Measurements from ENCODE around the gene ZXDC.
A peak's percentile ranks its signal among the peaks of the same experiment; 100 is the strongest.

ZXDC gene

GRCh38 chr3:126472277-126473006 lies 3.2 kb downstream of the ZXDC start:
- DNase-seq, result peak; percentile 77

- no peak for DNase-seq
Measured at GRCh38 chr3:126469479-126469878, 6.2 kb downstream of the ZXDC start.

- DNase-seq, result no peak
Measured at GRCh38 chr3:126468028-126468891, 7.4 kb downstream of the ZXDC start.

- DNase-seq, result no peak
Measured at GRCh38 chr3:126467611-126467955, 8.1 kb downstream of the ZXDC start.

DNA sequence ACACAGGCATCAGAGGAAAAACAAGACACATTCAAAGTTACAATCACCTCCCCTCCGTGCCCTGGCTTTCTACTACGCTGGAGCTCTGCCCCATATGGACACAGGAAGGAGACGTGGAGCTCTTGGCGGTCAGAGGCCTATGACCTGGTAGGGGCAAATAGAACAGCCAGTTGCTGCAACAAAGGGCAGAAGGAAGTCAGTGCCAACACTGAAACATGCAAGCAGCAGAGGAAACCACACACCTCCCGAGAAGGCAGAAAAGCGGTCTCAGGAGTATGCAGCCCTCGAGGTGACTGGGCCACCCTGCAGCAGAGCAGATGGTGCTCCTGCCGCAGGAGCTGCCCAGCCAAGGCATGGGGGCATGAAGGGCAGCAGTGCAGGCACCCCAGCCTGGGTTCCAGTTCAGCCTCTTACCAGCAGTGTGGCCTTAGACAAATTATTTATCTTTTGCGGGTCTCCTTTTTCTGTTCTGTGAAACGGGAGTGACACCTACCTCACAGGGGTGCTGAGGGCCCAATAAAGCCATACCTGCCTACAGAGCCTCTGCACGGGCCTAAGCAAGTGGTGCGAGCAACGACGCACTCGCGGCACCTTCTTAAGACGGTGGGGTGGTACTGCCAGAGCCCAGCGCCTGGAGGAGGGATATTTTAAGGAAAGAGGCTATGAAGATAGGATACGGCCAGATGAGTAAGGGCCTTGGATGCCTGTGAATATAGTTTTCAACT lies 8.6 kb downstream of the ZXDC start:
- no peak for DNase-seq

DNA sequence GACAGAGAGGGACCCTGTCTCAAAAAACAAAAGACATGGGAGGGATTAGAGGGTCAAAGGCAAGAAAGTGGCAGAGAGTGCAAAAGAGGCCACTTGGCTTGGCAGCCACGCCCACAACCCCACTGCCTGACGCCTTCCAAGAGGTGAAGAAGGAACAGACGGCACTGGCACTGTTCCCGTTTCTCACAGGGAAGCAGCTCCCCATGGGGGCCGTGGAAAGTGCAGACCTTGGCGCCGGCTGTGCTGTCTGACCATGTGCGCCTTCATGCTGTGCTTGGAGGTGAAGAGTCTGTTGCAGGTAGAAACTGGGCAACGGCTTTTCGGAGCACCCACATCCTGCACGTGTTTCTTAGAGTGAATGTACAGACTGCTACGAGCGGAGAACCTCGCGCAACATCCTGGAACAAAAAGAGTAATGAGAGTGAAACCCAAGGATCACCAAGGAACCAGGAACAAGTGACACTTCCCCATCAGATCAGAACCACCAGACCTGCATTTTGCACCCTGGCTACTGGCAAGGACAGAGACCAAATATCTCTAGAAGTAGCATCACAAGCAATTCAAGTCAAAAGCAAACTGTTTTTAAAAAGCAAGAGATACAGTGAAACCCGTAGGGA lies 9.7 kb downstream of the ZXDC start:
- DNase-seq, result no peak

GRCh38 chr3:126464997-126465396 lies 10.7 kb downstream of the ZXDC start:
- no peak for DNase-seq

DNA sequence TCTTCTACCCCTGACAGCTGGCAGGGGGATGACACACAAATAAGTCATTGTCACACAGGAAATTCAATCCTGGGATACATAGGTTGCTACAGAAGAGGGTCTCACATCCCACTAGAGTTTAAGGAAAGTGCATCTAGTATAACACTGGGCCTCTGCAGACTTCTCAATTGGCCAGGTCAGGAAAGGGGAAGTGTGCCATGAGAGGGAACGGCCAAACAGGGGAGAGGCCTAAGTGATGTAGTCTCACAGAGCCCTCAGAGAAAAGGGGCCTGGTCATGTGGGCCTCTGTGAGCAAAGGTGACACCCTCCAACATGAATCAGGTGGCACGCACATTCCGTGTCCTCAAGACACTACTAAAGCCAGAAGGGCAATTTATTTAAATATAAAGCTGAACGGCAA lies 11.2 kb downstream of the ZXDC start:
- no peak for DNase-seq

DNA sequence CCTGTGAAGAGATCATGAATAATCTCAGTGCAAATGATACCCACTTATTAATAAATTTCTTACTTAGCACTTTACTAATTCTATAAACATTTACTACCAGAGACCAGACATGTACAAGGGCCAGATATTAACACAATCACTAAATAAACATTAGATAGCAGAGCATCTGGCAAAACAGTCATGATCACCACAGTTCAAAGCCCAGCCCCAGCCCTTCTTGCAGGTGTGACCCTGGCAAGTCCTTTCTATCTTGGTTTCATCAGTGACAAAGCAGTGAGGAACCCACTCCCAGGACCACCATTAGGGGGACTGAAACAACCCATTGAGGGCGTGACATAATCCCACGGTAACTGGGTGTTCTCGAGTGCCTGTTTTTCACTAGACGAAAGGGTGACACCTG lies 11.6 kb downstream of the ZXDC start:
- no peak for DNase-seq

- DNase-seq, result no peak
Measured at GRCh38 chr3:126463521-126463920, 12.2 kb downstream of the ZXDC start.

DNA sequence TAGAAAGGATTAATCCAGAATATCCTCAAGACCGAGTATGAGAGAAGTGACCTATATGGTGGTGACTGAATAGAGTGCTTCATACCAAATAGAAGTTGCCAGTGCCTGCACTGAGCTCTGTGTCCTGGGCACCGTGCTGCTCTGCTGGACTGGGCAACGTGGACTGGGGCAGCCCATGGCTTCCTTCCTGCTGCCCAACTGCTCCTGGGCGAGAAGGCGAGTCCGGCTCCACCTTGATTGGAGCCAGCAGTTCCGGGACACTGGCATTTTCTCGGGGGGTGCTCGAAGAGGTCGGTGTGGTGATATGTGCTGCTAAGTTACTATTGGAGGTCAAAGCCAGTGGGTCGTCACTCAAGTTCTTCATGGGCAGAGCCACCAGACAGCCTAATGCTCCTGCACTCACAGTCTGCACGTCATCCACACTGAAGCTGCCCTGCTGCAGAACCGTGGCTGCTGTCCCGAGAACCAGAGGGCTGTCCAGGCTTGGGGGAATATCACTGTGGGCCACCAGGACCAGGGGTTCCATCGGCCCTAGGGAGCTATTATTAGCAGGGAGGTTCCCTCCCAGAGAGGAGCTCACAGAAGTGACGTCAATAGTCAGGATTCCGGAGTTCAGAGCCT lies 14.1 kb downstream of the ZXDC start:
- DNase-seq, result no peak

GRCh38 chr3:126460381-126460780 lies 15.3 kb downstream of the ZXDC start:
- no peak for DNase-seq

GRCh38 chr3:126459763-126460127 lies 15.9 kb downstream of the ZXDC start:
- DNase-seq, result no peak

GRCh38 chr3:126459111-126459762 lies 16.5 kb downstream of the ZXDC start:
- no peak for DNase-seq

DNA sequence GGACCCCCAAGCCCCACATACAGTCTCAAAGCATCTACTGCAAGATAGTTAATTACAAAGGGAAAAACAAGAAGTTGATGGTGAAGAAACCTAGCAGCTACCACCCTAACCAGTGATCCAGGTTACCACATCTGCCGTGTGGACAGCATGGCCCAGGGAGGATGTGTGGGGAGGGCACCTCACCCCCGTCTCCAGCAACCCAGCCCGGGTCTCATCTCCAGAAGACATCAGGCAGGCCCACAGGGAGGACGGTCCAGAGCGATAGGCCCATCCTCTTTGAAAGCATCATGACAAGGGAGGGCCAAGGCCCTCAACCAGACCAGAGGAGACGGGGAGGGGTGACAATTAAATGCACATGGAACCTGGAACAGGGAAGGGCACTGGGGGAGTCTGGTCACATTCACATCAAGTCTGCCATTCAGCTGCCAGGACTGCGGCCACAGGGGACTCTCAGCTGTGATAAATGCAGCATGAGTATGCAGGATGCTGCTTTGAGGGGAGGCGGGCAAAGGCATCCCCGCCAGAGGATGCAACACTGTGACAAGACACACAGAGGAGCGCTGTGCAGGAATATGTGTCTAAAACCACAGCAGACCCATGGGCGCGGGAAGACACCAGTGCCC lies 18.8 kb downstream of the ZXDC start:
- no peak for DNase-seq

DNA sequence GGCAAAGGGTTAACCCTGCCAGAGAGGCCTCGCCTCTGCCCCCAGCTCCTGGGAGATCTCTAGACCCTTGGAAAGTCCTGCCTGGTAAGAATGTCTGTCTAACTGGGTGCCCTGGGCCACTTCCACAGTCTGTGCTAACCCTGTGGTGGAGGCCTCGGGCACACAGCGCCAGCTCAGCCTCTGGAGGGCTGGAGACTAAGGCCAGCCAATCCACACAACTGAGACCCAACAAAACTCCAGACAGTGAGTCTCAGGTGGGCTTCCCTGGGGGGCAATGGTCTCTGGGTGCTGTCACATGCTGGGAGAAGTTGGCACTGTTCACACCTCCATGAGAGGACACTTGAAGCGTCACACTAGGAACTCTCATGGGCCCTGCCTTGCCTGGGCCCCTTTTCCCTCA lies 19.5 kb downstream of the ZXDC start:
- DNase-seq, result no peak

- DNase-seq, result no peak
Measured at GRCh38 chr3:126454437-126455198, 21.1 kb downstream of the ZXDC start.

DNA sequence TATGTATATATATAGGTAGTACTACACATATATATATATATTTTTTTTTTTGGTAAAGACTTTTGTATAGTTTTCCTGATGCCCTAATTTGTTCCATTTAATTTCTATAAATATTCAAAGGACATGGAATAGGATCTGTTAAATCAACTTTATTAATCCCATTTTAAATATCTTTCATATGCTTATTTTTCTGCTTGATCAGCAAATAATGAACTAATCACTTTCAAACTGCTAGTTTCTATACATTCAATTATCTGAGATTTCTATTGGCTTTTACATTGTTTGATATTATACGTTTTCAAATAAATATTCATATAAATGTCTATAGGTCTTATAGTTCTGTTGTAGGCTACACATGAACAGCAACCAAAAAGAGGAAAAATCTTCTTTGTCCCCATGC lies 21.7 kb downstream of the ZXDC start:
- DNase-seq, result no peak

DNA sequence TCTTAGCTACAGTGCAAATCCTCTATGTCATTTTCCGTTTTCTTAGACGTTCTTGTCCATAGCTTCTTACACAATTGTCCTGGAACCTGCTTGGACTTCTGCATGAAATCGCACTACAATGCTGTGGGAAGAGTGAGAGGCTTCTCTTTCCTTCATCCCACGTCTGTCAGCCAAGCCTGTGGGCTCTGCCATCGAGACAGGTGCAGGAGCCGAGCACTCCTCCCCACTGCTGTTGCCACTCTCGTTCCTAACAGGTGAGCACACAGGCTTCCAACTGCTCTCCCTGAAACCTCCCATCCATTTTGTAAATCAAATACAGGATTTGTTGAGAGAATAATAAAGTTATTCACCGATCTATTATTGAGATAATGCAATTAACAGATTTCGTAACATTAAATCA lies 23.5 kb downstream of the ZXDC start:
- DNase-seq, result no peak

DNA sequence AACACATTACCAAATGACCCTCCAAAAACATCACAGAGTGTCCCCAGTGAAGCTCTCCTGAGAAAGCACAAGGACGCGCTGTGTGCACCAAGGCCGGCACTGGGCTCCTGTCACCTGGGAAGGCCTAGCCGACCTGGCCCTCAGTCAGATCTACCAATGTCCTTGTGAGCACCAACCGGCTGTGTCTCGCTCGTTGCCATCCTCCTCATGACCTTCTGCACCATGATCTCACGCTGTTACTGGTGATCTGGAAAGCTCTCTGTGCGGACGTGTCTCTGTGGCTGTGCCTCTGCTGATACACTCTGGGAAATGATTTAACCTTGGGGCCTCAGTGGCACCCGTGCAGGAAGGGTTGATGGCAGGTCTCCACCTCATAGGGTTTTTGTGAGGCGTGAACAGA lies 24.2 kb downstream of the ZXDC start:
- DNase-seq, result no peak

DNA sequence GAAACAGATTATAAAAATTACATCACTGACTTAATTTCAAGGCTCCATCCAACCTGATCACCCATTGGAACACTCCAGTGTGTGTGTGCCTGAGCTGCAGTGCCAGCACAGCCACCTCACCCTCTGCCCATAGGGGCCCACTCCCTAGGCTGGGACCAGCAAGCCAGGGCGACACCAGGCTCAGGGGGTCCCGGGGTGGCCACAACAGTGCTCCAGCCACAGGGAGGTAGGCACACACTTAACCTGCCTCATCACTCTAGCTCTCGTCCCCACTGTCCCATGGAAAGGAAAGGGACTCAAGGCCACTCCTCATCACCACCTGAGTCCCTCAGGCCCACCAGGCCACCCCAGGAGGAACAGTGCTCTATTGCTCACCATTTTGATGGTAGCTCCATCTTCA lies 24.9 kb downstream of the ZXDC start:
- DNase-seq, result no peak

Data from fibroblast of upper back skin (primary cell).